Stimulated activated CD8-positive, alpha-beta memory T cell treated with anti-CD3 and anti-CD28 coated beads, Interleukin-15, amount 100 ng/mL, for 4 hours (primary cell): ENCODE results near the gene EXOC6.

ENCODE experiments used
- DNase-seq, 2 donors: peaks; one replicate each; pipeline ENCODE4 v3.0.0-alpha.2; 2020; ENCODE audit warnings: low read depth in 2 of 2

EXOC6 gene

GRCh38 chr10:93015722-93016121, 167.4 kb downstream of the EXOC6 start:
- no peak for DNase-seq

- DNase-seq: no peak
Observed at GRCh38 chr10:93023013-93023650, 174.8 kb downstream of the EXOC6 start.

GRCh38 chr10:93026072-93026471, 177.8 kb downstream of the EXOC6 start:
- DNase-seq: no peak

- DNase-seq: no peak
Observed at GRCh38 chr10:93027508-93027907, 179.2 kb downstream of the EXOC6 start.

- DNase-seq: no peak
Observed at GRCh38 chr10:93028883-93029282, 180.6 kb downstream of the EXOC6 start.

- no peak for DNase-seq
Observed at GRCh38 chr10:93030409-93030808, 182.1 kb downstream of the EXOC6 start.

- DNase-seq: no peak
Observed at GRCh38 chr10:93032105-93032808, 183.9 kb downstream of the EXOC6 start.

- no peak for DNase-seq
Observed at GRCh38 chr10:93032809-93033137, 184.5 kb downstream of the EXOC6 start.

- no peak for DNase-seq
Observed at GRCh38 chr10:93034426-93034825, 186.1 kb downstream of the EXOC6 start.

- no peak for DNase-seq
Observed at GRCh38 chr10:93039110-93039509, 190.8 kb downstream of the EXOC6 start.

GRCh38 chr10:93039721-93040120, 191.4 kb downstream of the EXOC6 start:
- DNase-seq: no peak

- DNase-seq: no peak
Observed at GRCh38 chr10:93054486-93054885, 206.2 kb downstream of the EXOC6 start.

GRCh38 chr10:93058139-93058538, 209.8 kb downstream of the EXOC6 start:
- no peak for DNase-seq

- DNase-seq: no peak
Observed at GRCh38 chr10:93059975-93060886, 211.9 kb downstream of the EXOC6 start, which contains the start of gene CYP26C1. CYP26C1 (plus strand) TSS chr10:93060798; CDS start chr10:93061264, 466 bp downstream.

- no peak for DNase-seq
Observed at GRCh38 chr10:93060887-93061593, 212.7 kb downstream of the EXOC6 start.

GRCh38 chr10:93061594-93062513, 213.5 kb downstream of the EXOC6 start:
- DNase-seq: no peak

GRCh38 chr10:93062514-93063143, 214.3 kb downstream of the EXOC6 start:
- DNase-seq: no peak

- DNase-seq: no peak
Observed at GRCh38 chr10:93063144-93063976, 215.0 kb downstream of the EXOC6 start.

- DNase-seq: no peak
Observed at GRCh38 chr10:93063977-93064660, 215.8 kb downstream of the EXOC6 start.
